ENCODE data around the gene ARID4B.

The ARID4B gene

GRCh38 chr1:235278915-235279292 lies 49.1 kb downstream of the ARID4B start:
- ATAC-seq (ENCODE audit: insufficient read depth, low read depth): no peak
- no peak overlapping the region for H3K9ac ChIP-seq (ENCODE audit: low read depth, low read length)
- no peaks in the 10 kb centered on the region for H3K9me3 ChIP-seq (ENCODE audit: insufficient read depth, low read length, severe bottlenecking)
- H3K36me3 ChIP-seq (ENCODE audit: insufficient read depth, low read length): no peaks in the 10 kb centered on the region
- no peak overlapping the region for H2AFZ ChIP-seq (ENCODE audit: low read depth, low read length)
- no peak overlapping the region for H3K4me3 ChIP-seq (ENCODE audit: low read depth in 1 of 2, low read length in 2 of 2)
- peaks cover 46% of the 10 kb centered on the region for H4K20me1 ChIP-seq (ENCODE audit: insufficient read depth, low read length)
- H3K79me2 ChIP-seq (ENCODE audit: insufficient read depth, low read length): peaks cover 98% of the 10 kb centered on the region
- TF ChIP-seq CTCF (IDR thresholded peaks at IDR 0.05; ENCODE audit: borderline replicate concordance, extremely low read depth, low read length, poor library complexity, severe bottlenecking) (no peak), EZH2 (IDR thresholded peaks at IDR 0.05; ENCODE audit: borderline replicate concordance, low read depth, low read length, severe bottlenecking) (no peak)
- no peak overlapping the region for H3K4me2 ChIP-seq (ENCODE audit: insufficient read depth, low read length)
- peak overlapping the region; percentile 35; the same call in 1 of the 2 replicates for H3K27ac ChIP-seq (ENCODE audit: low read length)
- no peaks in the 10 kb centered on the region for H3K27me3 ChIP-seq (ENCODE audit: insufficient read depth, low read length, poor library complexity)
- peaks cover 43% of the 10 kb centered on the region for H3K4me1 ChIP-seq (ENCODE audit: insufficient read depth, low read length)
- DNase-seq: no peak

GRCh38 chr1:235278233-235278914 lies 49.6 kb downstream of the ARID4B start:
- TF ChIP-seq EZH2 (IDR thresholded peaks at IDR 0.05; ENCODE audit: borderline replicate concordance, low read depth, low read length, severe bottlenecking): no peak
- TF ChIP-seq CTCF (IDR thresholded peaks at IDR 0.05; ENCODE audit: borderline replicate concordance, extremely low read depth, low read length, poor library complexity, severe bottlenecking): no peak
- H3K9ac ChIP-seq (ENCODE audit: low read depth, low read length): no peak overlapping the region
- no peak for DNase-seq
- H3K9me3 ChIP-seq (ENCODE audit: insufficient read depth, low read length, severe bottlenecking): no peaks in the 10 kb centered on the region
- H3K27me3 ChIP-seq (ENCODE audit: insufficient read depth, low read length, poor library complexity): no peaks in the 10 kb centered on the region
- no peak overlapping the region for H3K4me2 ChIP-seq (ENCODE audit: insufficient read depth, low read length)
- ATAC-seq (ENCODE audit: insufficient read depth, low read depth): no peak
- no peak overlapping the region for H2AFZ ChIP-seq (ENCODE audit: low read depth, low read length)
- no peak overlapping the region for H3K27ac ChIP-seq (ENCODE audit: low read length)
- H3K4me1 ChIP-seq (ENCODE audit: insufficient read depth, low read length): peaks cover 43% of the 10 kb centered on the region
- no peak overlapping the region for H3K4me3 ChIP-seq (ENCODE audit: low read depth in 1 of 2, low read length in 2 of 2)
- no peaks in the 10 kb centered on the region for H3K36me3 ChIP-seq (ENCODE audit: insufficient read depth, low read length)
- H3K79me2 ChIP-seq (ENCODE audit: insufficient read depth, low read length): peaks cover 98% of the 10 kb centered on the region
- H4K20me1 ChIP-seq (ENCODE audit: insufficient read depth, low read length): peaks cover 50% of the 10 kb centered on the region

GRCh38 chr1:235277709-235278108 lies 50.3 kb downstream of the ARID4B start:
- H3K4me1 ChIP-seq (ENCODE audit: insufficient read depth, low read length): peaks cover 43% of the 10 kb centered on the region
- H4K20me1 ChIP-seq (ENCODE audit: insufficient read depth, low read length): peaks cover 55% of the 10 kb centered on the region
- no peak for DNase-seq
- H2AFZ ChIP-seq (ENCODE audit: low read depth, low read length): no peak overlapping the region
- no peak for ATAC-seq (ENCODE audit: insufficient read depth, low read depth)
- H3K27me3 ChIP-seq (ENCODE audit: insufficient read depth, low read length, poor library complexity): no peaks in the 10 kb centered on the region
- peaks cover 98% of the 10 kb centered on the region for H3K79me2 ChIP-seq (ENCODE audit: insufficient read depth, low read length)
- H3K36me3 ChIP-seq (ENCODE audit: insufficient read depth, low read length): no peaks in the 10 kb centered on the region
- no peak overlapping the region for H3K4me3 ChIP-seq (ENCODE audit: low read depth in 1 of 2, low read length in 2 of 2)
- H3K27ac ChIP-seq (ENCODE audit: low read length): no peak overlapping the region
- H3K9ac ChIP-seq (ENCODE audit: low read depth, low read length): no peak overlapping the region
- no peak overlapping the region for H3K4me2 ChIP-seq (ENCODE audit: insufficient read depth, low read length)
- H3K9me3 ChIP-seq (ENCODE audit: insufficient read depth, low read length, severe bottlenecking): no peaks in the 10 kb centered on the region
- TF ChIP-seq EZH2 (IDR thresholded peaks at IDR 0.05; ENCODE audit: borderline replicate concordance, low read depth, low read length, severe bottlenecking): no peak
- no peak for TF ChIP-seq CTCF (IDR thresholded peaks at IDR 0.05; ENCODE audit: borderline replicate concordance, extremely low read depth, low read length, poor library complexity, severe bottlenecking)

All from DND-41 (cell line).